HepG2 (cell line): ENCODE data around the gene KIFAP3. TPM values are rescaled to one million over a fixed set of nuclear protein-coding genes. Genes with fewer than 3 reads are reported as not detected.

Source experiments
- ATAC-seq: fragments of 200-7000 bp; cut with Tn5 transposase; 3 replicates; pipeline ENCODE4 v1.9.1; 2020; ENCODE audit warnings: mild to moderate bottlenecking, moderate library complexity
- BruUV-seq: library from RNA; stranded (reverse); fragments of 400-500 nt; replicated peaks from 2 replicates; lab custom pipeline; 2021; lab: Mats Ljungman, UMichigan
- CTCF ChIA-PET: fragments of 300-600 bp; formaldehyde crosslinking; extraction: SDS; loops from one replicate; lab custom pipeline; 2021; ENCODE audit warnings: low total read pairs, inconsistent platforms, low intra/inter-chr PET ratio; lab: Yijun Ruan, JAX
- POLR2A ChIA-PET: fragments of 350-600 bp; sonication (Branson Sonifier 250); formaldehyde crosslinking; loops from one replicate; lab custom pipeline; 2020; ENCODE audit warnings: antibody characterized with exemption, inconsistent platforms; lab: Yijun Ruan, JAX
- DNase-seq: peaks from one replicate; pipeline ENCODE4 v3.0.0-alpha.2; 2015; ENCODE audit warnings: low spot score
- FAIRE-seq: peaks from 3 replicates; lab custom pipeline; 2011; peaks lifted over from hg19 to GRCh38; lab: Jason Lieb, UNC
- H2AFZ ChIP-seq: one replicate; pipeline ENCODE4 v1.6.1; 2011; ENCODE audit warnings: low read length, inconsistent platforms
- H3K27ac ChIP-seq: fragments of 300-600 bp; 3 replicates; pipeline ENCODE4 v1.8.0; 2011; ENCODE audit warnings: mixed run types, mild to moderate bottlenecking, mixed read lengths, low read length, inconsistent platforms; ENCODE audit not compliant: insufficient read depth; ENCODE audit errors: extremely low read length
- H3K27me3 ChIP-seq, 2 experiments: fragments of 200-600 bp in 1 of 2; 2 replicates in 1 of 2; 3 replicates in 1 of 2; pipeline versions ENCODE4 v1.6.0 to v1.8.0; 2011; ENCODE audit warnings: low read length in 2 of 2, mild to moderate bottlenecking in 2 of 2, moderate library complexity in 2 of 2, inconsistent platforms in 1 of 2; ENCODE audit not compliant: insufficient read depth in 2 of 2, control insufficient read depth in 1 of 2
- H3K36me3 ChIP-seq, 2 experiments: fragments of 200-600 bp in 1 of 2; replicated peaks in 1 of 2; 2 replicates in 1 of 2; 3 replicates in 1 of 2; pipeline versions ENCODE4 v1.5.1 to v1.8.0; 2011; ENCODE audit warnings: low read length in 2 of 2, inconsistent platforms in 1 of 2; ENCODE audit not compliant: insufficient read depth in 2 of 2, control insufficient read depth in 1 of 2
- H3K4me1 ChIP-seq: 2 replicates; pipeline ENCODE4 v1.5.1; 2012; ENCODE audit warnings: low read length, inconsistent platforms; ENCODE audit not compliant: insufficient read depth
- H3K4me2 ChIP-seq: 2 replicates; pipeline ENCODE4 v1.6.0; 2011; ENCODE audit warnings: low read depth, low read length, inconsistent platforms
- H3K4me3 ChIP-seq, 3 experiments: fragments of 200-600 bp in 1 of 3; sonication (generic), shearing (Covaris generic) in 1 of 3; replicated peaks in 1 of 3; 2 replicates each; pipeline ENCODE4 v1.5.1; 2011 to 2016; ENCODE audit warnings: low read length in 3 of 3, inconsistent platforms in 2 of 3, low read depth in 2 of 3, mild to moderate bottlenecking in 2 of 3, control low read depth in 1 of 3, mixed read lengths in 1 of 3; ENCODE audit not compliant: insufficient read depth in 1 of 3
- H3K79me2 ChIP-seq: one replicate; pipeline ENCODE4 v1.6.1; 2011; ENCODE audit warnings: low read length, inconsistent platforms; ENCODE audit not compliant: insufficient read depth
- H3K9ac ChIP-seq: 2 replicates; pipeline ENCODE4 v1.6.0; 2011; ENCODE audit warnings: mild to moderate bottlenecking, low read depth, low read length, inconsistent platforms; ENCODE audit not compliant: insufficient read depth
- H3K9me3 ChIP-seq: 2 replicates; pipeline ENCODE4 v1.5.1; 2012; ENCODE audit warnings: mild to moderate bottlenecking, low read length
- H4K20me1 ChIP-seq: 2 replicates; pipeline ENCODE4 v1.6.0; 2011; ENCODE audit warnings: inconsistent platforms, mild to moderate bottlenecking, low read length, moderate library complexity; ENCODE audit not compliant: insufficient read depth
- IRX3 ChIP-seq: sonication (generic); formaldehyde crosslinking; IDR thresholded peaks from 2 replicates; pipeline ENCODE4 v1.8.1; 2023; ENCODE audit warnings: mild to moderate bottlenecking, low read depth, missing genetic modification reagents, borderline replicate concordance
- MEIS1 ChIP-seq: sonication (generic); formaldehyde crosslinking; IDR thresholded peaks from 2 replicates; pipeline ENCODE4 v1.9.0; 2021; ENCODE audit warnings: mild to moderate bottlenecking, missing genetic modification reagents, moderate library complexity, borderline replicate concordance
- RXRB ChIP-seq: IDR thresholded peaks from 2 replicates; pipeline ENCODE4 v1.6.1; 2016; ENCODE audit warnings: borderline replicate concordance, missing genetic modification reagents, missing compliant biosample characterization
- SCMH1 ChIP-seq: sonication (generic); formaldehyde crosslinking; IDR thresholded peaks from 2 replicates; pipeline ENCODE4 v1.9.0; 2021; ENCODE audit warnings: missing genetic modification reagents, mild to moderate bottlenecking, borderline replicate concordance
- TBX3 ChIP-seq: fragments of 450-650 bp; IDR thresholded peaks from 2 replicates; pipeline ENCODE4 v1.6.1; 2017; ENCODE audit warnings: antibody characterized with exemption, mild to moderate bottlenecking, inconsistent platforms, borderline replicate concordance
- TP53 ChIP-seq: sonication (generic); formaldehyde crosslinking; conservative IDR thresholded peaks from 2 replicates; pipeline ENCODE4 v1.4.0; 2020; ENCODE audit warnings: missing genetic modification reagents
- ZNF275 ChIP-seq: sonication (generic); formaldehyde crosslinking; IDR thresholded peaks from 2 replicates; pipeline ENCODE4 v1.8.0; 2022; ENCODE audit warnings: missing genetic modification reagents, mild to moderate bottlenecking, inconsistent platforms, borderline replicate concordance
- ZNF367 ChIP-seq: sonication (generic); formaldehyde crosslinking; IDR thresholded peaks from 2 replicates; pipeline ENCODE4 v1.4.0; 2020; ENCODE audit warnings: missing genetic modification reagents, borderline replicate concordance
- ZNF570 ChIP-seq: sonication (generic); formaldehyde crosslinking; IDR thresholded peaks from 2 replicates; pipeline ENCODE4 v1.4.0; 2020; ENCODE audit warnings: mild to moderate bottlenecking, missing genetic modification reagents, borderline replicate concordance
- ZNF609 ChIP-seq: sonication (generic); formaldehyde crosslinking; IDR thresholded peaks from 2 replicates; pipeline ENCODE4 v1.4.0; 2020; ENCODE audit warnings: mild to moderate bottlenecking, missing genetic modification reagents, borderline replicate concordance
- ZNF704 ChIP-seq: sonication (generic); formaldehyde crosslinking; IDR thresholded peaks from 2 replicates; pipeline ENCODE4 v1.8.1; 2023; ENCODE audit warnings: mild to moderate bottlenecking, inconsistent platforms, moderate library complexity, missing genetic modification reagents, borderline replicate concordance
- ZSCAN25 ChIP-seq: sonication (generic); formaldehyde crosslinking; IDR thresholded peaks from 2 replicates; pipeline ENCODE4 v1.8.0; 2022; ENCODE audit warnings: mild to moderate bottlenecking, missing genetic modification reagents
- WGBS: methylation state at CpG from one replicate; pipeline ENCODE4 v1.1.6; 2017; ENCODE audit warnings: low lambda C conversion rate; 5-methylcytosine and 5-hydroxymethylcytosine counted together
- in situ Hi-C: cut with HindIII; loops from 2 replicates; pipeline ENCODE4 v1.10.0; 2017; ENCODE audit warnings: low pct_unique_long_range_greater_than_20kb; ENCODE audit not compliant: extremely low pct_ligation_motif_present
- intact Hi-C: fragments of 100-400 bp; cut with micrococcal nuclease; formaldehyde crosslinking; loops from one replicate; pipeline ENCODE4 v1.10.0; 2022; ENCODE audit not compliant: unreplicated experiment
- polyA plus RNA-seq, 8 experiments: library from polyadenylated mRNA; depleted of rRNA in 3 of 8; stranded (reverse) in 7 of 8; unstranded in 1 of 8; fragments of >200 nt; fragmentation: Illumina TruSeq in 4 of 8; extraction: Trizol in 4 of 8; gene quantifications; 2 replicates each; pipeline versions ENCODE4 v1.2.1 to v1.2.3, GENCODE V29; 2011 to 2016; ENCODE audit warnings: low read depth in 4 of 8, missing spikeins in 1 of 8, mixed read lengths in 1 of 8; ENCODE audit not compliant: insufficient read depth in 1 of 8
- total RNA-seq, 5 experiments: library from RNA; depleted of rRNA; stranded (reverse); fragments of >200 nt; fragmentation: Illumina TruSeq; extraction: Trizol; gene quantifications; 2 replicates each; pipeline ENCODE4 v1.2.3, GENCODE V29; 2016; ENCODE audit warnings: low read depth in 1 of 5

KIFAP3 gene
- total and polyA plus RNA-seq, 2 of the 13 experiments (the other 11 are each of a cell fraction or from before 2014, with no cell fraction given) = 3.4 to 10.0 TPM

- no peak for DNase-seq
- Histone ChIP-seq H4K20me1 (no peaks in the 10 kb centered on the region), H3K79me2 (peaks cover 17% of the 10 kb centered on the region), H3K4me3 (peak overlapping the region; percentile 81 to 90 (median 87); a peak in 5 of 6 replicates), H3K9me3 (no peaks in the 10 kb centered on the region), H3K4me1 (peaks cover 36% of the 10 kb centered on the region), H2AFZ (no peak overlapping the region), H3K27ac (peak overlapping the region; percentile 99), H3K9ac (peak overlapping the region; percentile 95), H3K36me3 (peaks cover 0 to 2% of the 10 kb centered on the region in 2 experiments; a peak in 3 of 5 replicates), H3K4me2 (peak overlapping the region; percentile 83), H3K27me3 (peaks cover 0 to 3% of the 10 kb centered on the region in 2 experiments; a peak in 1 of 5 replicates)
- ChIA-PET CTCF (no interaction called here), POLR2A (interaction anchor here (1.5 to 2.6 kb wide), 2 partner anchors 10 to 306 kb away, joined by 4 to 8 read pairs; partner anchors contain the start of gene F5)
- no peak for FAIRE-seq
- in situ Hi-C loops (no loop called here), intact Hi-C loops (loop anchor here (2.0 to 10.0 kb wide), 4 partner anchors 32 to 1592 kb away; partner anchors contain the start of genes F5 and PRRC2C)
- TSS peak; percentile 64 for BruUV-seq
- no peak for ATAC-seq
- 57% methylated on average over 8 of the region's 8 CpGs for WGBS
- TF ChIP-seq ZSCAN25 (CRISPR knock-in tag) (no peak), ZNF609 (CRISPR knock-in tag) (no peak), IRX3 (CRISPR knock-in tag) (no peak), MEIS1 (CRISPR knock-in tag) (no peak), ZNF570 (CRISPR knock-in tag) (no peak), ZNF367 (CRISPR knock-in tag) (no peak), TBX3 (no peak), ZNF704 (CRISPR knock-in tag) (no peak), RXRB (CRISPR knock-in tag) (0 out of 2 replicates have a peak, but pooled peaks have one; percentile 17), TP53 (CRISPR knock-in tag) (no peak), ZNF275 (CRISPR knock-in tag) (no peak), SCMH1 (CRISPR knock-in tag) (no peak)
Measured at GRCh38 chr1:169892176-169892926, 182.1 kb downstream of the KIFAP3 start.
